OCI-LY3 (cell line): ENCODE results near the gene EIF4E.
"Not testable (repeated sequence)": the region's sequence is repeated elsewhere in the genome, so short reads cannot be mapped to it uniquely, and the experiment has no call there.

Experiments
- EZH2phosphoT487 ChIP-seq: fragments of 200-600 bp; shearing (Covaris generic); IDR thresholded peaks from 2 replicates; pipeline ENCODE4 v1.6.1; 2018; ENCODE audit warnings: antibody characterized with exemption, mixed run types, low read depth
- TF ChIP-seq, protein P1 (sequence below): fragments of 200-600, 300-600 bp; sonication (generic); IDR thresholded peaks from 2 replicates; pipeline ENCODE4 v1.5.1; 2014; ENCODE audit warnings: antibody characterized with exemption, low read length, low read depth

DNA sequence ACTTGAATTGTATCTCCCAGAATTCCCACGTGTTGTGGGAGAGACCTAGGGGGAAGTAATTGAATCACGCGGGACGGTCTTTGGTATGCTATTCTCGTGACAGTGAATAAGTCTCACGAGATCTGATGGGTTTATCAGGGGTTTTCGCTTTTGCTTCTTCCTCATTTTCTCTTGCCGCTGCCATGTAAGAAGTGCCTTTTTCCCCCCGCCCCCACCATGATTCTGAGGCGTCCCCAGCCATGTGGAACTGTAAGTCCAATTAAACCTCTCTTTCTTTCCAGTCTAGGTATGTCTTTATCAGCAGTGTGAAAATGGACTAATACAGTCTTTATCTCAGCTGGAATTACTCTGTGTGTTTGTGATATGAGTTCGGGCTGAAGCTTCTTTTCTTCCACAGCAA is 86.0 kb downstream of the EIF4E start:
- TF ChIP-seq, protein P1, sequence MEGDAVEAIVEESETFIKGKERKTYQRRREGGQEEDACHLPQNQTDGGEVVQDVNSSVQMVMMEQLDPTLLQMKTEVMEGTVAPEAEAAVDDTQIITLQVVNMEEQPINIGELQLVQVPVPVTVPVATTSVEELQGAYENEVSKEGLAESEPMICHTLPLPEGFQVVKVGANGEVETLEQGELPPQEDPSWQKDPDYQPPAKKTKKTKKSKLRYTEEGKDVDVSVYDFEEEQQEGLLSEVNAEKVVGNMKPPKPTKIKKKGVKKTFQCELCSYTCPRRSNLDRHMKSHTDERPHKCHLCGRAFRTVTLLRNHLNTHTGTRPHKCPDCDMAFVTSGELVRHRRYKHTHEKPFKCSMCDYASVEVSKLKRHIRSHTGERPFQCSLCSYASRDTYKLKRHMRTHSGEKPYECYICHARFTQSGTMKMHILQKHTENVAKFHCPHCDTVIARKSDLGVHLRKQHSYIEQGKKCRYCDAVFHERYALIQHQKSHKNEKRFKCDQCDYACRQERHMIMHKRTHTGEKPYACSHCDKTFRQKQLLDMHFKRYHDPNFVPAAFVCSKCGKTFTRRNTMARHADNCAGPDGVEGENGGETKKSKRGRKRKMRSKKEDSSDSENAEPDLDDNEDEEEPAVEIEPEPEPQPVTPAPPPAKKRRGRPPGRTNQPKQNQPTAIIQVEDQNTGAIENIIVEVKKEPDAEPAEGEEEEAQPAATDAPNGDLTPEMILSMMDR, result not testable (repeated sequence)
- TF ChIP-seq EZH2phosphoT487, result not testable (repeated sequence)
